Stimulated activated naive B cell treated with anti-CD40 and anti-IgM and Interleukin-4, amounts not matched to agents 10 μg/mL and 1 μg/mL and 100 μg/mL, for 72 hours (primary cell): ENCODE measurements around the gene KIFAP3.
"Not testable (repeated sequence)": the region's sequence is repeated elsewhere in the genome, so short reads cannot be mapped to it uniquely, and the experiment has no call there.

Experiments used
- ATAC-seq, 2 donors: fragments of 150-1000 bp; cut with Tn5 transposase; replicated peaks; 2 replicates each; pipeline ENCODE4 v1.10.0; 2021; ENCODE audit warnings: moderate library complexity in 1 of 2
- DNase-seq: peaks from one replicate; pipeline ENCODE4 v3.0.0; 2021
- H3K27ac Mint-ChIP-seq: one replicate; pipeline ENCODE4 v1.8.0; 2022; ENCODE audit warnings: mild to moderate bottlenecking, mixed read lengths
- H3K27me3 Mint-ChIP-seq, 2 donors: one replicate each; pipeline ENCODE4 v1.8.0; 2022; ENCODE audit warnings: mixed read lengths in 2 of 2
- H3K36me3 Mint-ChIP-seq, 2 donors: one replicate each; pipeline ENCODE4 v1.8.0; 2022; ENCODE audit warnings: mixed read lengths in 2 of 2, mild to moderate bottlenecking in 1 of 2
- H3K4me1 Mint-ChIP-seq, 2 donors: one replicate each; pipeline ENCODE4 v1.8.0; 2022; ENCODE audit warnings: mixed read lengths in 2 of 2, mild to moderate bottlenecking in 1 of 2
- H3K4me3 Mint-ChIP-seq, 2 donors: one replicate each; pipeline ENCODE4 v1.8.0; 2022; ENCODE audit warnings: mild to moderate bottlenecking in 2 of 2, mixed read lengths in 2 of 2, moderate library complexity in 1 of 2
- H3K9me3 Mint-ChIP-seq, 2 donors: one replicate each; pipeline ENCODE4 v1.8.0; 2022; ENCODE audit warnings: mixed read lengths in 2 of 2, mild to moderate bottlenecking in 1 of 2

KIFAP3 gene

DNA sequence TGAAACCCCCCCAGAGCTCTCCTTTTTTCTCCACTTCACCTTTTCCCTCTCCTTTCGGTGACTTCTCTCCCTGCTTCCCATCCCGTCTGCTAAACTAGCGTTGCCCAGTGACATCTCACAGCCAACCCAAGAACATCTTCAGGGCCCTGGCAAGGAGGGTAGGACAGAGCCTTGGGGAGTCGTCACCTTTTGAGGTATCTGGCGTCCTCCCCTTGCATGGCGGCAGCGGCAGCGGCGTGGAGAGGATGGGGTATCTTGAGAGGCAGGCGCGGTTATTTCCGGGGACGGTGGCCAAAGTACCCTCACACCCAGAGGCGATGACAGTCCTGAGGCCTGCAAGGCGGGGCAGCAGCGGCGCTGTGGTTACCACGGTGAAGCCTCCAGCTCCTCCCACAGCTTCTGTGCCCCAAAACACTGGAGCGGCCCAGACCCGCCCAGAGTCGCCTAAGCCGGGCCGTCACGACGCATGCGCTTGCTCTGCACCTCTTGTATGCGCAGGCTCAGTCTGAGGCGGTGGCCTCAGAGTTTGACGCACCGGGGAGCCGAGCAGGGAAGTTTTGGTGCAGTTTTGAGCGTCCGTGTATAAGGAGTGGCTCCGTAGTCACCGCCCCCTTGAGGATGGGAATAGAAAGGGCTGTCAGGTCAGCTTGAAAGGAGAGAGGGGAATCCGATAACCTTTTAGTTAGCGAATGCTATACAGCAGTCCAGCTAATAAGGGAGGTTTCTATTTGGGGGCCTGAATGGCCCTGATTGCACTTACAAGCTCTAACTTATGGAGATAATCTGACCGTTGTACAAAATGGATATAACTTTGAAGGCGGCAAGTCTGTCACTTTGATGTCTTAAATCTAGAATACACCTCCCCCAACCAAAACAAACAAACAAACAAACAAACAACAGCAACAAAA is at the start of gene KIFAP3:
KIFAP3 (minus strand) TSS at position 446 of the 908 bp plus-strand sequence; CDS start at position 218, 228 bp downstream.
- Mint-ChIP-seq H3K9me3 (peaks cover 4% of the 10 kb centered on the region in 2 donors), H3K27ac (peak within 1 kb of the TSS; percentile 81), H3K36me3 (peaks cover 5 to 9% of the 10 kb centered on the region in 2 donors), H3K4me1 (peaks cover 14 to 42% of the 10 kb centered on the region in 2 donors), H3K27me3 (no peaks in the 10 kb centered on the region), H3K4me3 (peak within 1 kb of the TSS; percentile 87 to 99)
- DNase-seq (peak; percentile 97), ATAC-seq (peak; percentile 96 to 97)

DNA sequence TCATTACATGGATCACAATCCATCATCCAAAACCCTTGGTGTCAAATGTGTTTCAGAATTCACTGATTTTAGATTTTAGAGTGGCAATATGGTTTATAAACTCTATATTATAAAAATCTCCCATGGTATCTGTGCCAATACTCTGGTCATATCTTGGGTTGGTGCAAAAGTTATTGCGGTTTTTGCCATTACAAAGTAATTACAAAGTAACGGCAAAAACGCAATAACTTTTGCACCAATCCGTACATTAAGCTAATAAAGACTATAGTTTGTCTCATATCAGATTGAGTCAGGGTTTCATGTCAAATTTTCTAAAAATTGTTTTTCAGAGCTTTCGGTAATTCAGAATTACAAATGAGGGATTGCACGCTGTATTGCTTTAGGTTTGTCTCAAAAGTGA is 47.9 kb upstream of the KIFAP3 start:
- DNase-seq: no peak
- Mint-ChIP-seq H3K36me3 (peaks cover 0 to 2% of the 10 kb centered on the region in 2 donors), H3K4me3 (no peak overlapping the region), H3K27me3 (peaks cover 0 to 8% of the 10 kb centered on the region in 2 donors), H3K27ac (no peak overlapping the region), H3K9me3 (peaks cover 6 to 10% of the 10 kb centered on the region in 2 donors), H3K4me1 (peaks cover 0 to 2% of the 10 kb centered on the region in 2 donors)
- no peak for ATAC-seq

DNA sequence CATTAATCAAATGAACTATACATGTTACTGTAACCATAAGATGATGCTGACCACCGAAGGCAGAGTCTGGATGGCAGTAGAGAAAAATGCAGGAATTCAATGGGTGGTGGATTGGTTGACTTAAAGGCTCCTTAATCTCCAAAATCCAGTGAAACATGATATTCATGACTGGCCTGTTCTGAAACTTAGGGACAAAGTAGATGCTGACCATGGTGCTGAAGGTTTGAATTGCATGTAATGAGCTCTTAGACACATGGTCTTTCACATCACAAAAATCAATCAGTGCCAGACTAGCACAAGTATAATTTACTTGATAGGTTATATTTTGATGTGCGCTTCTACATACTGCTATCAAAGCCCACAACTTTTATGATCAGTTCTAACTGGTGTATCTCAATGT is 40.4 kb upstream of the KIFAP3 start:
- Mint-ChIP-seq H3K4me3 (no peak overlapping the region), H3K36me3 (no peaks in the 10 kb centered on the region), H3K9me3 (peaks cover 8% of the 10 kb centered on the region in 2 donors), H3K27me3 (peaks cover 8 to 14% of the 10 kb centered on the region in 2 donors), H3K27ac (no peak overlapping the region), H3K4me1 (no peaks in the 10 kb centered on the region)
- ATAC-seq (no peak), DNase-seq (no peak)

DNA sequence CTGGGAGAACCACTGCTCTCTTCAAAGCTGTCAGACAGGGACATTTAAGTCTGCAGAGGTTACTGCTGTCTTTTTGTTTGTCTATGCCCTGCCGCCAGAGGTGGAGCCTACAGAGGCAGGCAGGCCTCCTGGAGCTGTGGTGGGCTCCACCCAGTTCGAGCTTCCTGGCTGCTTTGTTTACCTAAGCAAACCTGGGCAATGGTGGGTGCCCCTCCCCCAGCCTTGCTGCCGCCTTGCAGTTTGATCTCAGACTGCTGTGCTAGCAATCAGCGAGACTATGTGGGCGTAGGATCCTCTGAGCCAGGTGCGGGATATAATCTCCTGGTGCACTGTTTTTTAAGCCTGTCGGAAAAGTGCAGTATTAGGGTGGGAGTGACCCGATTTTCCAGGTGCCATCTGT is 38.6 kb upstream of the KIFAP3 start:
- H3K4me1 Mint-ChIP-seq, H3K9me3 Mint-ChIP-seq, DNase-seq, H3K4me3 Mint-ChIP-seq, H3K27ac Mint-ChIP-seq, H3K36me3 Mint-ChIP-seq, ATAC-seq: not testable (repeated sequence)
- H3K27me3 Mint-ChIP-seq: peaks cover 3 to 14% of the 10 kb centered on the region in 2 donors

DNA sequence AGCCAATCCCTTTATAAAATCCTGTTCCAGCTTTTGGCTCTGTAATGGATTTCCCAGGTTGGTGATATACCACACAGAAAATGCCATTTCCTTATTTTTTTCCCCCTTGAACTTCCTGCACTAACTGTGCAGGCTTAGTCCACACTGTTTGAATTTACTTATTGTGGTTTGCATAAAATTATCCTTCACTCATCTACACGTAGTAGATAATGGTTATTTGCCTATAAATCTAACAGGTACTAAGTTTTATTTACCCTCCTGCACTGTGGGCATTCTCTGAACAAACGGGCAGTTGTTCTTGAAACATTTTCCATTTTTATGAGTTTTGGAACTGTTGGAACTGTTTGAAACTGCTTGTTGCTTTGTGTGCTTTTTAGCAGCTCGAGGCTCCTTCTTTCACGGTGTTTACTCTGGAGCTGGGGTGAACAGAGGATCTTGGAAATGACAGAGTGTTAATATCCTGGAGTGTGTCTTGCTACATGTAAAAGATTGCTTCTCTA is 23.0 kb upstream of the KIFAP3 start:
- Mint-ChIP-seq H3K27ac (no peak overlapping the region), H3K36me3 (no peaks in the 10 kb centered on the region), H3K4me1 (no peaks in the 10 kb centered on the region), H3K9me3 (peaks cover 5 to 6% of the 10 kb centered on the region in 2 donors), H3K27me3 (peaks cover 15 to 23% of the 10 kb centered on the region in 2 donors), H3K4me3 (no peak overlapping the region)
- DNase-seq (no peak), ATAC-seq (no peak)

DNA sequence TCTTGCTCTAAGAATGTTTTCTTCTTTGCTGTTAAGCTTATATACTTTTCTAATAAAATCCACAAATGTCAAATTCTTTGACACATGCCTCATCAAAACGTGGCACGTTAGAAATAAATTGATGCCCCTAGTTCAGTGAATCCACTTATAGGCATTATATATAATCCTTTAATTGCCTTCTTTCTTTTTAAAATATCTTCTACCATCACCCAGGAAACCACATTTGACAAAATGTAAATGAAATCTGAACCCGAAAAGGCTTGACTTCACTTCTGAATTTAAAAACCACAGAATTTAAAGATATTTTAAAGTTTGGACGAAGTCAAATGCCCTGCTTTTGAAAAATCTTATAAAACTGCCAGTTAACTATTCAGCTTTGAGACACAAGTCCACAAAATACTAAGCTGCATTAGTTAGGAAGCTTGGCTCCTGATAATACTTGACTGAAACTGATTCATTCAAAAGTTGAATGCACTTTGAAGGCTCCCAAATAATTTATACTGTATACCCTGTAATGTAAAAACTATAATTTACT is 22.4 kb upstream of the KIFAP3 start:
- Mint-ChIP-seq H3K4me1 (no peaks in the 10 kb centered on the region), H3K36me3 (peaks cover 0 to under 1% of the 10 kb centered on the region in 2 donors), H3K27ac (no peak overlapping the region), H3K9me3 (peaks cover 5 to 6% of the 10 kb centered on the region in 2 donors), H3K4me3 (no peak overlapping the region), H3K27me3 (peaks cover 15 to 23% of the 10 kb centered on the region in 2 donors)
- no peak for ATAC-seq
- no peak for DNase-seq

DNA sequence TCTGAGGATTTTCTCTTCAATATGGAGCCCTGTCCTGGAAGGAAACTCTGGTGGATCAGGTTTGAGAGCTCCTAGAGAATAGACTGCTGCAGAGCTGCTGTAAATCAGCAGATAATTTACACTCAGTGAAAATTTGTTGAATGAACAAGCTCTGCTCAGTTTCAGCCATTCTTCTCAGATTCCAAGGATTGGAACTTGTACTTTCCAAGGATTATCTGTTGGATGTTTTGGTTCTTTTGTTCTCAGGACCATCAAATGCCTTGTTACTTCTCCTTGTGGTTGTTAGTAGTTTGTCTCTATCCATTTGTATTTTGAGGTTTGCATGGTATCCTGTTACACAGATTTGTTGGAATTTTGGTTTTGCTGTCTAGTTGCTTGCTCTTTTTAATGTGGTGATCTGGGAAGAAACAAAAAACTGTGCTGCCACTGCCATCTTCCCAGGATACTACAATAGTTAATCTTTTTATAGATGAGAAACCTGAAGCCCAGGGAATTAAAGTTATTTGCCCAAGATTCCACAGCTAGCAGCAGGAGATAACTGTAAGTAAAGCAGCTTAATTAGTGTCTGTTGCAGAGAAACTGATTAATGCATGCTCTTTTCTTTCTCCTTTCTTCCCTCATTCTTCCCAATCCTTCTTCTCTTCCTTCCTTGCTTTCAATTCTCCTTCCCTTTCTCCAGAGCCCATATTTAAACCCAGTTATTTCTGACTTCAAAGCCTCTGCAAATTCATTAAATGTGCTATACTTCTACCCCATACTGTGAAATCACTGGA is 21.7 kb upstream of the KIFAP3 start:
- Mint-ChIP-seq H3K27me3 (peaks cover 15 to 23% of the 10 kb centered on the region in 2 donors), H3K27ac (no peak overlapping the region), H3K9me3 (peaks cover 8 to 9% of the 10 kb centered on the region in 2 donors), H3K4me3 (no peak overlapping the region), H3K4me1 (no peaks in the 10 kb centered on the region), H3K36me3 (peaks cover 0 to 3% of the 10 kb centered on the region in 2 donors)
- ATAC-seq (no peak), DNase-seq (no peak)

DNA sequence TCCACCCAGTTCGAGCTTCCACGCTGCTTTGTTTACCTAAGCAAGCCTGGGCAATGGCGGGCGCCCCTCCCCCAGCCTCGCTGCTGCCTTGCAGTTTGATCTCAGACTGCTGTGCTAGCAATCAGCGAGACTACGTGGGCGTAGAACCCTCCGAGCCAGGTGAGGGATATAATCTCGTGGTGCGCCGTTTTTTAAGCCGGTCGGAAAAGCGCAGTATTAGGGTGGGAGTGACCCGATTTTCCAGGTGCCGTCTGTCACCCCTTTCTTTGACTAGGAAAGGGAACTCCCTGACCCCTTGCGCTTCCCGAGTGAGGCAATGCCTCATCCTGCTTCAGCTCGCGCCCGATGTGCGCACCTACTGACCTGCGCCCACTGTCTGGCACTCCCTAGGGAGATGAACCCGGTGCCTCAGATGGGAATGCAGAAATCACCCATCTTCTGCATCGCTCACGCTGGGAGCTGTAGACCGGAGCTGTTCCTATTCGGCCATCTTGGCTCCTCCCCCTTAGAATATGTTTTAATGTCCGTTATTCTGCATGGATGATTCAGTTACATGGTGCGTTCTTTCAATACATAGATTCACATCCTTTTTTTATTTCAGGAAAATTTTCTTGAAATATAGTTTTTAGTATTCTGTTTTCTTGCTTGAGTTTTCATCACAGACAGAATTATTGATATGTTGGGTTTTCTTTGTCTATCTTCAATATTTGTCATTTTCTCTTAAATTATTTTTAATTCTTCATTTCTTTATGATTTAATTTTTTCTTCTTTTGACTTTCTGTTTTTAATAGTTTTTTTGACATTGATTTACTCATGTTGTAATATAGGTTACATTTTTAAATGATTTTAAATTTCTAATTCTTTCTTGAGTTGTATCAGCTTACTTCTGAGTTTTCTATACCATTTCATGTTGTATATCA is 20.5 kb upstream of the KIFAP3 start:
- not testable (repeated sequence) for H3K4me1 Mint-ChIP-seq, H3K9me3 Mint-ChIP-seq

DNA sequence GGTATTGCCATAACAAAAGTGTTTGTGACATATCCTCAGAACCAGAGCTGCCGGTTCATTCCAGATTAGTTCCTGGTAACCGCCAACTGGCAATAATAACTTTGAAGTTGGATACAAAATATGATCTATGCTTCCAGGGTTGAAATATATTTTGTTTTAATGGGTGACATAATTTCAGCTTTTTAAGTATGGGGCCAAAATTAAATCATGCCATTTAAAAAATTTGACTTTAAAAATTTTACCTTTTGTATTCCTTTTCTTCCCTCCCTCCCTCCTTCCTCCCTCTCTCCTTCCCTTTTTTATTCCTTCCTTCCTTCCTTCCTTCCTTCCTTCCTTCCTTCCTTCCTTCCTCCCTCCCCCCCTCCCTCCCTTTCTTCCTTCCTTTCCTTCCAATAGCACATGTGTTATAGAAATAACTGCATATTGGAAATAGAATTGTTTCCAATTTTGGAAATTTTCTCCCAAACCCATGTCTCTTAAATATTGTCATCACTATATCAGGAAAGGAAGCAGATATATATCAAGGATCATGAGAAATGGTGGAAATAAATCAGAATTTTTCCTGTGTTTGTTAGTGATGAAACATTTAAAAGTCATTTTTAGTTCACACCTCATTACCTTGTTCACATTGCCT is 12.0 kb upstream of the KIFAP3 start:
- no peaks in the 10 kb centered on the region for H3K4me1 Mint-ChIP-seq
- H3K36me3 Mint-ChIP-seq: no peaks in the 10 kb centered on the region
- ATAC-seq: no peak
- H3K27ac Mint-ChIP-seq: no peak overlapping the region
- H3K9me3 Mint-ChIP-seq: peaks cover 0 to under 1% of the 10 kb centered on the region in 2 donors
- peaks cover 5 to 10% of the 10 kb centered on the region in 2 donors for H3K27me3 Mint-ChIP-seq
- H3K4me3 Mint-ChIP-seq: no peak overlapping the region
- DNase-seq: no peak

More for the DNA sequence above, 20.5 kb upstream of the KIFAP3 start:
- H3K36me3 Mint-ChIP-seq, ATAC-seq, DNase-seq, H3K4me3 Mint-ChIP-seq, H3K27ac Mint-ChIP-seq: not testable (repeated sequence)
- H3K27me3 Mint-ChIP-seq: peaks cover 13 to 22% of the 10 kb centered on the region in 2 donors

DNA sequence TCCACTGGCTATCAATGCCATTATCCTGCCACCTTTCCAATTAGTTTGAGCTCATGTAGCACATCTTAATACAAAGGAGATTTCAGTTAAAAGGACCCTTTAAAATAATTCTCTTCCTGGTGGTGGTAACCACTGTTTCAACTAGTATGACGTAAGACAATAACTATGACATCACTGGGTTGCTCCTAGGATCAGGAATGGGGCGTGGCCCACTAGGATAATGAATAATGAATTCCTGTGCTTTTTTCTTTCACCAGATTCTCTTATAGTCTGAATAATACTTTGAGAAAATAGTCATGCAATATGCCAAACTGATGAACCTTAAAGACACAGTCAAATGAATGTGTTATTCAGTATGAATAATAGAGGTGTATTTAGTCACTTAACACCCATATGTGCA is 10.6 kb upstream of the KIFAP3 start:
- Mint-ChIP-seq H3K9me3 (no peaks in the 10 kb centered on the region), H3K27ac (no peak overlapping the region), H3K4me1 (no peaks in the 10 kb centered on the region), H3K4me3 (no peak overlapping the region), H3K36me3 (no peaks in the 10 kb centered on the region), H3K27me3 (peaks cover 7 to 10% of the 10 kb centered on the region in 2 donors)
- ATAC-seq: no peak
- DNase-seq: no peak

DNA sequence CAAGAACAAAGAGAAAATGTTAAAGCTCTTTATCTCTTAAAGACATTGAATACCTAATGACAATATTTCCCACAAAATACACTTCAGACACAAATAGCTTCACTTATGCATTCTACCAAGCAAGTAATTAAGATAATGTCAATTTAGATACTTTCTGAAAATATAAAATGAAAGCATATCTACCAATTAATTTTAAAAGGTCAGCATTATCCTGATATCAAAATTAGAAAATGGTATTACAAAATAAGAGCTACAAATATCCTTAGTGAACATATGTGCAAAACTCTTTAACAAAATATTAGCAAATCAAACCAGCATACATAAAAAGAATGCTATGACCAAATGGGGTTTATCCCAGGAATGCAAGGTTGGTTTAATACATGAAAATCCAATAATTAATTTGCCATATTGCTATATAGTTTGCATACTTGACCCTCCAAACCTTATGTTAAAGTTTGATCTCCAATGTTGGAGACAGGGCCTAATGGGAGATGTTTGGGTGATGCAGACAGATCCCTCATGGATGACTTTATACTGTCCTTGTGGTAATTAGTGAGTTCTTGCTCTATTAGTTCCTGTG is 4.2 kb upstream of the KIFAP3 start:
- ATAC-seq: no peak
- Mint-ChIP-seq H3K27me3 (peaks cover 7 to 10% of the 10 kb centered on the region in 2 donors), H3K4me3 (no peak overlapping the region), H3K36me3 (no peaks in the 10 kb centered on the region), H3K9me3 (peaks cover 2 to 4% of the 10 kb centered on the region in 2 donors), H3K27ac (no peak overlapping the region), H3K4me1 (peaks cover 6 to 18% of the 10 kb centered on the region in 2 donors)
- no peak for DNase-seq

DNA sequence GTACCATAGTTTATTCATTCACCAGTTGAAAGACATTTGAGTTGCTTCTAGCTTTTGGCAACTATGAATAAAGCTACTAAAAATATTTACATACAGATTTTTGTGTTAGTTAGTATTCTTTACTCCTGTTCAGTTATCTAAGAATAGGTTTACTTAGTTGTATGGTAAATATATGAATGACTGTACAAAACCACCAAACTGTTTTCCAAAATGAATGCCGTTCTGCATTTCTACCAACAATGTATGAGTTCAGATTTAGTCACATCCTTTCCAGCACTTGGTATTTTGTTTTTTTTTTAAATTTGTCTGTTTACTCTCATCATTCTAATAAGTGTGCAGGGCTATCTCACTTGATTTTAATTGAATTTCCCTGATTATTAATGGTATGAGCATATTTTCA is 3.4 kb upstream of the KIFAP3 start:
- peaks cover 6 to 22% of the 10 kb centered on the region in 2 donors for H3K4me1 Mint-ChIP-seq
- ATAC-seq (no peak), DNase-seq (no peak)
- H3K27me3 Mint-ChIP-seq: peaks cover 3 to 4% of the 10 kb centered on the region in 2 donors
- H3K4me3 Mint-ChIP-seq: no peak overlapping the region
- H3K9me3 Mint-ChIP-seq: peaks cover 2 to 4% of the 10 kb centered on the region in 2 donors
- no peak overlapping the region for H3K27ac Mint-ChIP-seq
- H3K36me3 Mint-ChIP-seq: no peaks in the 10 kb centered on the region

DNA sequence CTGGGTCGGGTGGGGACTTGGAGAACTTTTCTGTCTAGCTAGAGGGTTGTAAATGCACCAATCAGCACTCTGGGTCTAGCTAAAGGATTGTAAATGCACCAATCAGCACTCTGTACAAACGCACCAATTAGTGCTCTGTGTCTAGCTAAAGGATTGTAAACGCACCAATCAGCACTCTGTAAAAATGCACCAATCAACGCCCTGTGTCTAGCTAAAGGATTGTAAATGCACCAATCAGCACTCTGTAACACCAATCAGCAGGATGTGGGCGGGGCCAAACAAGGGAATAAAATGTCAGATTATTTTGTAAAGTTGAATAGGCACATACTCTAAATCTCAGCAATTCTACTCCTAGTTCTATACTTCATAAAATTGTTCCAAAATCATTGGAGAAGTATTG is 2.5 kb upstream of the KIFAP3 start:
- H3K36me3 Mint-ChIP-seq, H3K27ac Mint-ChIP-seq, H3K4me3 Mint-ChIP-seq, DNase-seq, H3K27me3 Mint-ChIP-seq, H3K9me3 Mint-ChIP-seq, ATAC-seq: not testable (repeated sequence)
- peaks cover 7 to 27% of the 10 kb centered on the region in 2 donors for H3K4me1 Mint-ChIP-seq
